Testis (tissue), 2 donors: Measurements from ENCODE around the gene CETN1.

Experiments used
- CTCF ChIP-seq, 3 experiments: fragments of 450-650 bp in 2 of 3; fragments of 200-600 bp in 1 of 3; sonication (generic) in 1 of 3; IDR thresholded peaks; one replicate each; pipeline ENCODE4 v1.5.1; 2016 to 2019; ENCODE audit warnings: antibody characterized with exemption in 3 of 3, mild to moderate bottlenecking in 2 of 3, moderate library complexity in 1 of 3
- POLR2A ChIP-seq: fragments of 450-650 bp; IDR thresholded peaks from one replicate; pipeline ENCODE4 v1.6.1; 2017; ENCODE audit warnings: antibody characterized with exemption, mild to moderate bottlenecking, moderate library complexity

- TF ChIP-seq POLR2A, result no peak
- no peak for TF ChIP-seq CTCF (IDR thresholded peaks at IDR 0.05)
These were observed 14.6 kb upstream of the CETN1 start for GRCh38 chr18:565562-566061.
